Gastroesophageal sphincter (tissue), 4 donors: ENCODE measurements around the gene VPS33A. TPM values are rescaled to one million over a fixed set of nuclear protein-coding genes. Genes with fewer than 3 reads are reported as not detected.

Experiments used
- ATAC-seq: fragments of 150-250 bp; one replicate; pipeline ENCODE4 v1.9.1; 2016; ENCODE audit warnings: mild to moderate bottlenecking, moderate library complexity
- H3K27ac ChIP-seq, 4 donors: fragments of 200-600 bp; sonication (generic) in 3 of 4; 1 replicate in 3 of 4; 2 replicates in 1 of 4; pipeline ENCODE4 v1.5.1; 2016 to 2019
- H3K27me3 ChIP-seq: fragments of 200-600 bp; sonication (generic); one replicate; pipeline ENCODE4 v1.5.1; 2019
- H3K36me3 ChIP-seq, 2 donors: fragments of 200-600 bp; sonication (generic); one replicate each; pipeline ENCODE4 v1.5.1; 2019; ENCODE audit warnings: control low read depth in 1 of 2
- H3K4me1 ChIP-seq, 3 donors: fragments of 200-600 bp; sonication (generic); 1 replicate in 2 of 3; 2 replicates in 1 of 3; pipeline ENCODE4 v1.5.1; 2016 to 2019; ENCODE audit warnings: control low read depth in 2 of 3
- H3K4me3 ChIP-seq, 2 donors: fragments of 200-600 bp; sonication (generic); one replicate each; pipeline ENCODE4 v1.5.1; 2019; ENCODE audit warnings: mild to moderate bottlenecking in 1 of 2, moderate library complexity in 1 of 2
- H3K9me3 ChIP-seq, 3 donors: fragments of 200-600 bp; sonication (generic); one replicate each; pipeline ENCODE4 v1.5.1; 2017 to 2019; ENCODE audit warnings: control low read depth in 2 of 3
- CTCF ChIP-seq, 4 experiments: fragments of 200-600 bp in 2 of 4; fragments of 450-650 bp in 2 of 4; sonication (generic) in 1 of 4; IDR thresholded peaks; one replicate each; pipeline ENCODE4 v1.5.1; 2017 to 2019; ENCODE audit warnings: antibody characterized with exemption in 4 of 4, mild to moderate bottlenecking in 2 of 4, moderate library complexity in 2 of 4
- EP300 ChIP-seq: sonication (generic); formaldehyde crosslinking; IDR thresholded peaks from one replicate; pipeline ENCODE4 v1.6.1; 2017; ENCODE audit warnings: antibody characterized with exemption, mild to moderate bottlenecking
- POLR2A ChIP-seq, 2 donors: fragments of 450-650 bp; IDR thresholded peaks; one replicate each; pipeline ENCODE4 v1.6.1; 2017; ENCODE audit warnings: antibody characterized with exemption in 2 of 2, mild to moderate bottlenecking in 2 of 2, moderate library complexity in 1 of 2
- POLR2AphosphoS5 ChIP-seq: sonication (generic); formaldehyde crosslinking; IDR thresholded peaks from one replicate; pipeline ENCODE4 v1.6.1; 2017; ENCODE audit warnings: antibody characterized with exemption
- WGBS, 2 donors: methylation state at CpG; one replicate each; pipeline ENCODE4 v1.1.5; 2018; ENCODE audit warnings: low coverage in 1 of 2; 5-methylcytosine and 5-hydroxymethylcytosine counted together
- total RNA-seq, 4 donors: library from RNA; depleted of rRNA; stranded (reverse); fragments of >200 nt; gene quantifications; one replicate each; pipeline ENCODE4 v1.1.0, GENCODE V29; 2016

VPS33A gene
- 10 to 100 TPM; 13.0 to 15.1 (median 13.6) TPM for total RNA-seq

- H3K36me3 ChIP-seq: peaks cover 0 to 50% of the 10 kb centered on the region in 2 donors
- TF ChIP-seq EP300: no peak
- peak; percentile 64 to 67 for TF ChIP-seq POLR2A (IDR thresholded peaks at IDR 0.05)
- peak in 1 of 4 experiments; percentile 12 for TF ChIP-seq CTCF (IDR thresholded peaks at IDR 0.05)
- peak; percentile 97 for TF ChIP-seq POLR2AphosphoS5
- 2 to 3% methylated on average over 8 to 19 of the region's 56 CpGs for WGBS, 2 donors
- no peaks in the 10 kb centered on the region for H3K9me3 ChIP-seq
- peak; percentile 96 for ATAC-seq
- no peaks in the 10 kb centered on the region for H3K27me3 ChIP-seq
- H3K4me1 ChIP-seq: peaks cover 0 to 29% (median 6%) of the 10 kb centered on the region in 3 donors
- H3K27ac ChIP-seq: peak within 1 kb of the TSS; percentile 72 to 92 (median 87)
- H3K4me3 ChIP-seq: peak within 1 kb of the TSS; percentile 80 to 91
Observed at GRCh38 chr12:122266230-122266901, at the start of gene VPS33A. Gene VPS33A, minus strand, starts transcription at chr12:122266494. Its CDS starts 86 bp downstream, at chr12:122266408.

- Histone ChIP-seq H3K4me3 (no peak overlapping the region), H3K27ac (no peak overlapping the region), H3K4me1 (no peaks in the 10 kb centered on the region), H3K27me3 (no peaks in the 10 kb centered on the region), H3K9me3 (no peaks in the 10 kb centered on the region), H3K36me3 (peaks cover 0 to 98% of the 10 kb centered on the region in 2 donors)
- TF ChIP-seq POLR2AphosphoS5: no peak
- no peak for TF ChIP-seq POLR2A (IDR thresholded peaks at IDR 0.05)
- no peak for TF ChIP-seq EP300
- TF ChIP-seq CTCF (IDR thresholded peaks at IDR 0.05): no peak
- WGBS, 2 donors: 75 to 90% methylated on average over 1 to 2 of the region's 5 CpGs
- no peak for ATAC-seq
Observed at GRCh38 chr12:122312926-122313325, 46.6 kb upstream of the VPS33A start.

GRCh38 chr12:122311696-122312095 lies 45.4 kb upstream of the VPS33A start:
- WGBS, 2 donors: 70 to 79% methylated on average over 2 to 3 of the region's 5 CpGs
- no peak overlapping the region for H3K4me3 ChIP-seq
- no peak overlapping the region for H3K27ac ChIP-seq
- no peaks in the 10 kb centered on the region for H3K4me1 ChIP-seq
- H3K9me3 ChIP-seq: no peaks in the 10 kb centered on the region
- no peaks in the 10 kb centered on the region for H3K27me3 ChIP-seq
- TF ChIP-seq CTCF (IDR thresholded peaks at IDR 0.05): no peak
- no peak for TF ChIP-seq EP300
- no peak for TF ChIP-seq POLR2A (IDR thresholded peaks at IDR 0.05)
- no peak for TF ChIP-seq POLR2AphosphoS5
- H3K36me3 ChIP-seq: peaks cover 0 to 96% of the 10 kb centered on the region in 2 donors
- no peak for ATAC-seq

GRCh38 chr12:122310626-122311333 lies 44.5 kb upstream of the VPS33A start:
- Histone ChIP-seq H3K4me3 (no peak overlapping the region), H3K9me3 (no peaks in the 10 kb centered on the region), H3K27ac (no peak overlapping the region), H3K4me1 (no peaks in the 10 kb centered on the region), H3K27me3 (no peaks in the 10 kb centered on the region), H3K36me3 (peaks cover 0 to 95% of the 10 kb centered on the region in 2 donors)
- no peak for ATAC-seq
- WGBS, 2 donors: 83 to 84% methylated on average over 3 of the region's 3 CpGs
- no peak for TF ChIP-seq POLR2AphosphoS5
- TF ChIP-seq POLR2A (IDR thresholded peaks at IDR 0.05): no peak
- TF ChIP-seq CTCF (IDR thresholded peaks at IDR 0.05): no peak
- TF ChIP-seq EP300: no peak
